Activated CD8-positive, alpha-beta memory T cell treated with anti-CD3 and anti-CD28 coated beads, Interleukin-2, amount 50 U/mL, for 1 hour (primary cell): ENCODE measurements around the gene CALM1.

Source experiments
- DNase-seq: peaks from one replicate; pipeline ENCODE4 v3.0.0-alpha.2; 2020; ENCODE audit errors: extremely low read depth

Gene CALM1

GRCh38 chr14:90409209-90409730 lies 12.4 kb downstream of the CALM1 start:
- no peak for DNase-seq

- DNase-seq, result no peak
Observed at GRCh38 chr14:90412058-90412457, 15.2 kb downstream of the CALM1 start.

GRCh38 chr14:90416720-90417119 lies 19.9 kb downstream of the CALM1 start:
- DNase-seq, result no peak

GRCh38 chr14:90418053-90418452 lies 21.2 kb downstream of the CALM1 start:
- DNase-seq, result no peak

- no peak for DNase-seq
Observed at GRCh38 chr14:90419200-90419599, 22.4 kb downstream of the CALM1 start.

- DNase-seq, result no peak
Observed at GRCh38 chr14:90421001-90421631, 24.3 kb downstream of the CALM1 start.

- DNase-seq, result no peak
Observed at GRCh38 chr14:90421632-90422020, 24.8 kb downstream of the CALM1 start.

GRCh38 chr14:90423166-90423565 lies 26.3 kb downstream of the CALM1 start:
- no peak for DNase-seq

- no peak for DNase-seq
Observed at GRCh38 chr14:90424075-90424474, 27.2 kb downstream of the CALM1 start.

GRCh38 chr14:90424686-90425372 lies 28.0 kb downstream of the CALM1 start:
- no peak for DNase-seq

- no peak for DNase-seq
Observed at GRCh38 chr14:90425373-90425879, 28.6 kb downstream of the CALM1 start.

GRCh38 chr14:90426031-90426540 lies 29.3 kb downstream of the CALM1 start:
- DNase-seq, result no peak

GRCh38 chr14:90426663-90427062 lies 29.8 kb downstream of the CALM1 start:
- no peak for DNase-seq

- DNase-seq, result no peak
Observed at GRCh38 chr14:90427848-90428426, 31.1 kb downstream of the CALM1 start.

GRCh38 chr14:90428676-90429075 lies 31.8 kb downstream of the CALM1 start:
- DNase-seq, result no peak

- no peak for DNase-seq
Observed at GRCh38 chr14:90429236-90429635, 32.4 kb downstream of the CALM1 start.

- DNase-seq, result no peak
Observed at GRCh38 chr14:90429754-90430153, 32.9 kb downstream of the CALM1 start.

- no peak for DNase-seq
Observed at GRCh38 chr14:90434370-90435020, 37.7 kb downstream of the CALM1 start.

- no peak for DNase-seq
Observed at GRCh38 chr14:90438841-90439240, 42.0 kb downstream of the CALM1 start.

- DNase-seq, result no peak
Observed at GRCh38 chr14:90440021-90440451, 43.2 kb downstream of the CALM1 start.

GRCh38 chr14:90440592-90440991 lies 43.8 kb downstream of the CALM1 start:
- DNase-seq, result no peak

GRCh38 chr14:90442388-90442787 lies 45.6 kb downstream of the CALM1 start:
- DNase-seq, result no peak
